Measurements from ENCODE around the gene TAF13. TPM values are rescaled to one million over a fixed set of nuclear protein-coding genes. Genes with fewer than 3 reads are reported as not detected.

TAF13 gene
- total RNA-seq, 1 experiment from 2014 or later = 58.8 TPM

GRCh38 chr1:109069294-109069693 lies 6.5 kb downstream of the TAF13 start:
- TF ChIP-seq EZH2 (IDR thresholded peaks at IDR 0.05; ENCODE audit: borderline replicate concordance, low read depth, low read length, poor library complexity, severe bottlenecking) (no peak), CTCF (conservative IDR thresholded peaks at IDR 0.05; ENCODE audit: low read depth, low read length) (no peak)
- H3K4me3 ChIP-seq (ENCODE audit: low read depth, low read length, poor library complexity, severe bottlenecking) = no peak overlapping the region
- intact Hi-C loops (cut with micrococcal nuclease; ENCODE audit: unreplicated experiment) = no loop called here
- CTCF ChIA-PET = interaction anchor here (0.7 kb wide), 1 partner anchor 63 kb away, joined by 3 read pairs; no protein-coding TSS in a partner anchor
- BruUV-seq (replicated peaks) = no TSS peak
- H3K4me1 ChIP-seq (ENCODE audit: insufficient read depth, low read length, poor library complexity, severe bottlenecking) = no peaks in the 10 kb centered on the region
- DNase-seq (ENCODE audit: low spot score) = no peak
- POLR2A ChIA-PET (ENCODE audit: low non-redundant PET) = no interaction called here
- peaks cover 20% of the 10 kb centered on the region for H3K36me3 ChIP-seq (ENCODE audit: insufficient read depth, low read length, poor library complexity, severe bottlenecking)
- H3K27ac ChIP-seq (ENCODE audit: low read depth, low read length, poor library complexity, severe bottlenecking) = no peak overlapping the region
- H3K9me3 ChIP-seq (ENCODE audit: low read depth, low read length, poor library complexity, severe bottlenecking) = no peaks in the 10 kb centered on the region
- H3K27me3 ChIP-seq (replicated peaks; ENCODE audit: insufficient read depth, low read depth, low read length, poor library complexity) = no peaks in the 10 kb centered on the region

GRCh38 chr1:109067883-109068282 lies 7.9 kb downstream of the TAF13 start:
- H3K27ac ChIP-seq (ENCODE audit: low read depth, low read length, poor library complexity, severe bottlenecking) = no peak overlapping the region
- H3K9me3 ChIP-seq (ENCODE audit: low read depth, low read length, poor library complexity, severe bottlenecking) = no peaks in the 10 kb centered on the region
- H3K4me3 ChIP-seq (ENCODE audit: low read depth, low read length, poor library complexity, severe bottlenecking) = no peak overlapping the region
- peaks cover 30% of the 10 kb centered on the region for H3K36me3 ChIP-seq (ENCODE audit: insufficient read depth, low read length, poor library complexity, severe bottlenecking)
- no peaks in the 10 kb centered on the region for H3K4me1 ChIP-seq (ENCODE audit: insufficient read depth, low read length, poor library complexity, severe bottlenecking)
- intact Hi-C loops (cut with micrococcal nuclease; ENCODE audit: unreplicated experiment) = no loop called here
- ChIA-PET POLR2A (ENCODE audit: low non-redundant PET) (no interaction called here), CTCF (no interaction called here)
- DNase-seq (ENCODE audit: low spot score) = no peak
- BruUV-seq (replicated peaks) = no TSS peak
- TF ChIP-seq EZH2 (IDR thresholded peaks at IDR 0.05; ENCODE audit: borderline replicate concordance, low read depth, low read length, poor library complexity, severe bottlenecking) = no peak
- TF ChIP-seq CTCF (conservative IDR thresholded peaks at IDR 0.05; ENCODE audit: low read depth, low read length) = no peak
- H3K27me3 ChIP-seq (replicated peaks; ENCODE audit: insufficient read depth, low read depth, low read length, poor library complexity) = no peaks in the 10 kb centered on the region

GRCh38 chr1:109065137-109065536 lies 10.7 kb downstream of the TAF13 start:
- CTCF ChIA-PET = interaction anchor here (0.7 kb wide), 1 partner anchor 83 kb away, joined by 4 read pairs; no protein-coding TSS in a partner anchor
- Histone ChIP-seq H3K9me3 (ENCODE audit: low read depth, low read length, poor library complexity, severe bottlenecking) (no peaks in the 10 kb centered on the region), H3K36me3 (ENCODE audit: insufficient read depth, low read length, poor library complexity, severe bottlenecking) (peaks cover 34% of the 10 kb centered on the region), H3K4me3 (ENCODE audit: low read depth, low read length, poor library complexity, severe bottlenecking) (no peak overlapping the region), H3K4me1 (ENCODE audit: insufficient read depth, low read length, poor library complexity, severe bottlenecking) (no peaks in the 10 kb centered on the region), H3K27me3 (replicated peaks; ENCODE audit: insufficient read depth, low read depth, low read length, poor library complexity) (no peaks in the 10 kb centered on the region), H3K27ac (ENCODE audit: low read depth, low read length, poor library complexity, severe bottlenecking) (no peak overlapping the region)
- intact Hi-C loops (cut with micrococcal nuclease; ENCODE audit: unreplicated experiment) = no loop called here
- BruUV-seq (replicated peaks) = no TSS peak
- POLR2A ChIA-PET (ENCODE audit: low non-redundant PET) = no interaction called here
- TF ChIP-seq CTCF (conservative IDR thresholded peaks at IDR 0.05; ENCODE audit: low read depth, low read length) (no peak), EZH2 (IDR thresholded peaks at IDR 0.05; ENCODE audit: borderline replicate concordance, low read depth, low read length, poor library complexity, severe bottlenecking) (no peak)
- no peak for DNase-seq (ENCODE audit: low spot score)
